ENCODE data around the gene ATXN1. TPM values are rescaled to one million over a fixed set of nuclear protein-coding genes. Genes with fewer than 3 reads are reported as not detected.

The ATXN1 gene
- total and polyA plus RNA-seq, 2 of the 8 experiments (the other 6 are each of a cell fraction or from before 2014, with no cell fraction given), result 1.6 to 4.0 TPM

- TF ChIP-seq CHD7 (IDR thresholded peaks at IDR 0.05; ENCODE audit: insufficient replicate concordance, low read length), result no peak
- no peak for TF ChIP-seq E2F6 (IDR thresholded peaks at IDR 0.05)
- no peak for TF ChIP-seq ATF2 (IDR thresholded peaks at IDR 0.05; ENCODE audit: low read length)
- TF ChIP-seq HDAC2 (IDR thresholded peaks at IDR 0.05; ENCODE audit: borderline replicate concordance in 1 of 2, low read depth in 2 of 2, low read length in 2 of 2), result no peak
Measured at GRCh38 chr6:16545382-16545781, 215.9 kb downstream of the ATXN1 start (continued).
